ENCODE data around the gene LRRC32.
"Not testable (repeated sequence)": the region's sequence is repeated elsewhere in the genome, so short reads cannot be mapped to it uniquely, and the experiment has no call there.

Gene LRRC32

DNA sequence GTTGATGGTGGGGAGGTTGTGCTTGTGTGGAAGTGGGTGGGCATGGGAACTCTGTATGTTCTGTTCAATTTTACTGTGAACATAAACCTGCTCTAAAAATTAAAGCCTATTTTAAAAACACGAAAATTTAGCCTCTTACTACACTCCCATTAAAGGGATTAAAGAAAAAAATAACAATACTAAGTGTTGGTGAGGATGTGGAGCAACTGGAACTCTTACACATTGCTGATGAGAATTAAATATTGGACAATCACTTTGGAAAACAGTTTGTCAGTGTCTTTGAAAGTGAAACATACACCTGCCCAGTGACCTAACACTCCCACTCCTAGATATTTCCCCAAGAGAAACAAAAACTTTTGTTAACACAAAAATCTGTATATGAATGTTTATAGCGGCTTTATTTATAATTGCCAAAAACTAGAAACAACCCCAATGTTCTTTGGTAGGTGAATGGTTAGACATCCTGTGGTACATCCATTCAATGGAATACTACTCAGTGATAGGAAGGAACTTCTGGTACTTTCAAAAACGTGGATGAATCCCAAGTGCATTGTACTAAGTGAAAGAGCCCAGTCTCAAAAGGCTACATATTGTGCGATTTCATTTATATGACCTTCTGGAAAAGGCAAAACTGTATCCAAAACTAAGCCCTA lies 23.5 kb downstream of the LRRC32 start:
- no peak for DNase-seq

DNA sequence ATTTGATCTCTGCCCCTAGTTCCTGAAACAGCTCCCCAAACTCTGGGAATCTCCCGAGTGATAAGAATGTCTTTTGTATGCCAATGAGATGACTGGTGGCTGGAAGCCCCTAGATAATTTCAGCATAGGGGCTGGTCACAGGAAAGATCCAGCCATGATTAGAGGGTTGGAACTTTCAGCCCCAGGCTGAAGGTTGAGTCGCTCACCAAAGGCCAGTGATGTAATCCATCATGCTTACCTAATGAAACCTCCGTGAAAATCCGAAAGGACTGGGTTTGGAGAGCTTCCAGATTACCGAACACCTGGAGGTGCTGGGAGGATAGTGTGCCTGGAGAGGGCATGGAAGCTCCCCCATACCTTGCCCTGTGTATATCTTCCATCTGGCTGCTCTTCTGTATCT lies 26.0 kb downstream of the LRRC32 start:
- no peak for DNase-seq

DNA sequence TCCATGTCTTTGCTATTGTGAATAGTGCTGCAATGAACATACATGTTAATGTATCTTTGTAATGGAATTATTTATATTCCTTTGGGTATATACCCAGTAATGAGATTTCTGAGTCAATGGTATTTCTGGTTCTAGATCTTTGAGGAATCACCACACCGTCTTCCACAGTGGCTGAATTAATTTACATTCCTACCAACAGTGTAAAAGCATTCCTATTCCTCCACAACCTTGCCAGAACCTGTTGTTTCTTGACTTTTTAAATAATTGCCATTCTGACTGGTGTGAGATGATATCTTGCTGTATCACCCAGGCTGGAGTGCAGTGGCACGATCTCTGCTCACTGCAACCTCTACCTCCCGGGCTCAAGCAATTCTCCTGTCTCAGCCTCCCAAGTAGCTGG lies 26.8 kb downstream of the LRRC32 start:
- DNase-seq = not testable (repeated sequence)

DNA sequence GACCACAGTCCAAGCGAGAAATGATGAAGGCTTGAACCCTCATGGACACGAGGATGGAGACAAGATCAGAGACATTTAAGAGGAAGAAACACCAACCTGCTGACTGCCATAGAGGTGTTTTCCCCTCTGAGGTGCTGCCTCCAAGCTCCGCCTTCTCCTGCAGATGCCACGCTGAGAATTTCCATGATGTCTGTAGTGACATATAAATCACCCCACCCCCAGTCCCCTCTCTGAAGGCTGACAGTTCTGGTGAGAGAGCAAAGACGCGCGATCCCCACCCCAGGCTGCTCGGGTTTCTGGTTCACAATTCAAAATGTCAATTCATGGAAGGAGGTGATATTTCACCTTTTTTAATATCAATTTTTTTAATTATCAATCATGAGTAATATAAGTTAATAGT lies 28.2 kb downstream of the LRRC32 start:
- peak; percentile 13 for DNase-seq

DNA sequence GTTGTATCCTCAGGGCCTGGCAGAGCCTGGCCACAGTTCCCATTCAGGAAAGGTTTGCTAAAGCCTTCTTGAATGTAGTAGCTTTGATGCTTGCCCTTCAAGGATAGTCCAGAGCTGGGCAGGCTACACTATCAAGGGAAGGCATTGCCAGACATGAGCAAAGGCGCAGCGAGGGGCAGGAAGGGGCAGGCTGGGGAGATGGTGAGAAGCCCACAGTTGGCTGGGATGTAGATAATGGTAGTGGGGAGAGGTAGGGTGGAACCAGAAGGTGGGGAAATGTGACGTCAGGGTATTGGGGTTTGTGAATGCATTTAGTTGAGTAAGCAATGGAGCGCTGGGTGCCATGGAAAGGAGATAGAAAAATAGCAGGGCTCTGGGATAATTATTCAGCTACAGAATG lies 28.6 kb downstream of the LRRC32 start:
- DNase-seq = no peak

DNA sequence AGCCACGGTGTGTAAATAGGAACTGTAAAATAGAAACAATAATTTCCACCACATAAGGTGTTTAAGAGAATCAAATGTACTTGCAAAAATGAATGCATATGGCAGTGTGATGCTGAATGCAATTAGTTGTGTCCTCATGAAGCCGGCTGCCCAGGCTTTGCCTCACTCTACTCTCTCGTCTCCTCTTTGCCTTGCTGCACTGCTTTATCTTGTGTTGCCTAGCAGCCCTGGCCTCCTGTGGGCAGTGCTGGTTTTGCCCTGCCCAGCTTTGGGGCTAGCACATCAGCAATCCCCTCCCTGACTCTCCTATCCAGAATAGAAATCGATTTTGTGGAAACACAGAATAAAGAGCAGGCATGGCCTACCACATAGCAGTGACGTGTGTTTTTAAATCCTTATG lies 30.0 kb downstream of the LRRC32 start:
- DNase-seq = no peak

DNA sequence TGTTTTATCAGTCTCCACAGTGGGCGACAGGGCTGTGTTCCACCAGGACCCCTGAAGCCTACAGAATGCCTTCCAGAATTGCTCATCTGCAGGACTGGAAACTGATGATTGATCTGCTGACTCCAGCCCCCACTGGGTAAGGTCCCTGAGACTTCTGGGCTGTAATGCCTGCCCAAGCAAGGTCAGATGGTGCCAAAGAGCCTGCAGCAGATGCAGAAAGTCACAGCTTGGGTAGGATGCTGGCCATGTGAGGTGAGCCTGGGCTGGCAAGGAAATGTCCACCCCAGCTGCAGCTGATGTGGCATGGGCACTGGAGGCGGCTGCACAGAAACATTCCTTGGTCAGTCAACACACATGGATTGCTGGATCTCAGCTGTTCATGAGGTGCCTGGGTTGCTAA lies 30.9 kb downstream of the LRRC32 start:
- no peak for DNase-seq

DNA sequence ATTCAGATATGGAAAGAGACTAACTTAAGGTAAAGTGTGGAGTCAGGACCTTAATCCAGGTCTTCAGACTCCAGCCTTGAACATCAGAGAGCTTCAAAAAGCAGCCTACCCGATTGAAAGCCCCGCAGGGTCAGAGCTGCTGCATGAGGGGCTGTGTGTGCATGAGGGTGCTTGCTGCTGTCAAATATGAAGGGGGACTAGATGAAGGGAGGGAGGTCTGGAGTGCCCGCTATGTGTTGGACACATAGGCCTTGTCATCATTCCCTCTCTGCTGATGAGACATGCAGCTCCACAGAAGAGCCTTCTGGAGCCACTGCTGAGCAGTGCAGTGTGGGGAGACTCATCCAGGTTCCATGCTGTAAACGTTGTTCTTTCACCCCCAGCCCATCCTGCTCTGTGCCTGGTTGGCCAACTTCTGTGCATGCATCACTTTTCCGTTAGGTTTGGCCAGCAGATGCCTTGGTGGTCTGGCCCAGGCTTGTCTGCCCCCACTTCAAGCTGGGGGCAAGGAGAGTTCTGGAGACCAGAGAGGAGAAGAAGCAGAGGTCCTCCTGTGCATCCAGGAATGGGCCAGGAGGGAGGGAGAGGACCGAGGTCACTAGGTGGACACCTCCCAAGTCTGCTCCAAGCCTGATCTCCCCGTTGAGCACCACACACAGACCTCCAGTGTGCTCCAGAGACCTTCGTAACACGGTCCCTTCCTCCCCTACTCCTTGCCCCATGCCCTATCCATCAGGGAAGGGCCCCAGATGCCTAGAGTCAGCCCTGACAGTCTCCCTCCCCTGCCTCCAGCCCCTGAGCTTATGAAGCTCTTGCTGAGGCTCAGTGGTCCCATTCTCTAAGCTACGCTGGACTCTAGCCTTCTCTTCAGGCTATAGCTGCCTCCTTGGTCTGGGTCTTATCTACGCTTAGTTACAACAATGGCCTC lies 32.0 kb downstream of the LRRC32 start:
- no peak for DNase-seq

DNA sequence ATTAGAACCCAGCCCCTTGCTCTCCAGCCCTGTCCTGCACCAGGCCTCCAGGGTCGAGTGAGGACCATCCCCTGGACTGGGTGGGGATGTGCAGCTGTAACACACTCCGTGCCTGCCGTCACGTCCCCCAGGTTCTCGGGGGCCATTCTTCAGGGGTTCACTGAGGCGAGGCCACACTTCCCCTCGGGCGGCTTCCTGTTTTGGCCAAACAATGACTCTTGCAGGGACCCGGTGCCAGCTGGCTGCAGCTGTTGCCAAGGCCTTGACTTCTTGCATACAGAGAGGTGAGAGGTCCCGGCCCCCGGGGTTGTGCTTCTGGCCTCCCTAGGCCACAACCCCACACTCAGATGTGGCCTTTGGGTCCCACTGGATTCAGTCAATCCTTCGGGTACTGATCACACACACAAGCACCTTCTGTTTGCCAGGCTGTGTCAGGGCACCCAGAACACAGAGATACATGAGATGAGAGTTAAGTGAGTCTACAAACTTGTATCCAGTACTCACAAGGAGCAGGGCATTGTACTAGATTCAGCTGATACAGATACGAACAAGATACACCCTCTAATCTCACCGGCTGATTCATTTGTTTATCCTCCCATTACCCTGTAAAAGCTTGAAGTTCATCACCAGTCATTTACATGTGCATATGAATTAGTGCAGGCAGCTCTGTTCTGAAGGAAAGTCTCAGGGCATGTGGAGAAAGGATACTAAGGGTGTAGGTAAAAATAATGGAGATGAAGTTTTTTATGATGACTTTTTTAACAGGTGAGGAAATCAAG lies 32.9 kb downstream of the LRRC32 start:
- DNase-seq = no peak

DNA sequence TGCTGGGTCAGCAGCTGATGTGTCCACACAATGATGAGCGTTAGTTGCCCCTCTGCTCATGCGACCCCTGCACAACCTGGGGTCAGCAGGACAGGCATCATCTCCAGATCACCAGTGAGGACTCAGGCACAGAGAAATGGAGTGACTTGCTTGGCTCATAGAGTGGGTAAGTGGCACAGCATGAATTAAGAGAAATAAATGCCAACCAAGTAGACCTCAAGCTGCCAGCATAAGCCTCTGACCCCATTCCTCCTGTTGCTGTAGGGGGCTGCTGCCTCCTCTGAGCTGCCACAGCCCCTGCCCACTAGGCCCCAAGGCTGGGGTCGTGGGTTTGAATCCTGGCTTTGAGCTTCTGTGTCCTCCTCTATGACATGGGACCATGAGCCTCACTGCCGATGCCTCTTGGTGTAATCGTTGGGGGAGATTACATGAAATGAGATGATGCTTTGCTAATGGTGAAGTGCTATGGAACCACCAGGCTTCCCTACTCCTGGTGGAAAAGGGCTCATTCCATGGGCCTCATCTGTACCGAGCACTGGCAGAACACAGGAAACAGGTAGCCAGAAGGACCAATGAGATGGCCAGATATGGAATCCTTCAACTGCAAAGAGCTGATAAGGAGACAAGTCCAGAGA lies 33.6 kb downstream of the LRRC32 start:
- DNase-seq = no peak

DNA sequence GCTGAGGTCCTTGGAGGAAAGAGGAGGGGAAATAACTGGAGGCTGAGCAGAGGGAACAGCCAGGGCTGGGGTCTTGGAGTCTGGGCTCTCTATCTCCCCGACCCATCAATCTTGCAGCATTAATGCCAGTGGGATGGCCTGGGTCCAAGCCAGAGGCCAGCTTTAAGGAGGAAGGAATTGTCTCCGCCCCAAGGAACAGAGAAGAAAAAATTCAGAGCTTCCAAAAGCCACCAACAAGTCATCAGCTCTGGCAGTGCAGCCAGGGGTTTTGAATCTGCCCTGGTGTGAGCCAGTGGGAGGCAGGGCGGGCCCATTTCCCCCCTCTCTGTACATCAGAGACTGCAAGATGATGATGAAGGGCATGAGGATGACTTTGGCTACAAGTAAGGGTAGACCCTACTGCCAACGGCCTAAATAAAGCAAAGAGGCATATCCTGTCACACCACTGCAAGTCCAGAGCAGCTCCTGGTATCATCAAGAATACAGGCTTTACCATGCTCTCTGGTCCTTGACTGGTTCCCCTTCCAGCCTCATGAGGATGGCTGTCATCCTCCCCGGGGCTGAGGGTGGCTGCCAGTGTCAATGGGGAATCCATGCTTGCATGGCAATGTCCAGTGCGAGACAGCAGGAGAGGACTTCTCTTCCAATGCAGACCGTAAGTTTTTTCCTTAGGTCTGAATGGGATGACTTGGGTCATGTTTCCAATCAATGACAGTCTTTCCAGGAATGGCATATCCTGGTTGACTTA lies 34.4 kb downstream of the LRRC32 start:
- no peak for DNase-seq

DNA sequence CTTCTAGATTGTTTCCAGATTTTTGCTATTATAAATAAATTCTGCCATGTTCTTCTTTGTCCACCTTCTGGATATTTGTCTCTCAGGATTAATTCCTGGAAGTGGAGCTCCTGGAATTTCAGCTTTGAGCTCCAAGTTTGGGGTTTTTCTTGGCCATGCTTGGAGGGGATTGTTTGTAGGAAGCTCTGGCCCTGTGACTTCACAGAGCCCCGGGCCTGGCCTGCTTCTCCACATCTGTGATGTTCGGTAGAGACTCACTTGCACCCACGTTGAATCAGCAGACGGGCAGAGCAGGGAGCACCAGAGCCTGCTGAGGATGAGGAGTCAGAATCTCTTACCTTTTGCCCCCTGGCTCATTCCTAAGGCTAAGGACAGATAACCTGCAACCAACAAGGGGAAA lies 35.7 kb downstream of the LRRC32 start:
- no peak for DNase-seq

DNA sequence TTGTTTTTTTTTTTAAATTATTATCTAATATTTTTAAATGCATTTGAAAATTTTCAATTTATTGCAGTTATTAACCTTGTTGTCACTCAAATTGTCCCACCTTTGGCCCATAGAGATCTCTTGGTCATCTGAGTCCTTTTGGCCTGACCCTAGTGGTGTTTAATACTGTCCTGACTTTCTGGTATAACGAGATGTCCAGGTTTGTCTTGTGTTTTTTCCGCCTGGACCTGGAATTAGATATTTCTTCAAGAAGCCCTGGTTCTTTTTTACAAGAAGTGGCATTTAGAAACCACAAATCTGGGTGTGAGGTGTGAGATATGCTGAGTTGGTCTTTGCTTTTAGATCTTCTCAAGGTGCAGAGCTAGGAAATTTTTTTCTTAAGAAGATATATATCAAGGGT lies 38.1 kb downstream of the LRRC32 start:
- no peak for DNase-seq

DNA sequence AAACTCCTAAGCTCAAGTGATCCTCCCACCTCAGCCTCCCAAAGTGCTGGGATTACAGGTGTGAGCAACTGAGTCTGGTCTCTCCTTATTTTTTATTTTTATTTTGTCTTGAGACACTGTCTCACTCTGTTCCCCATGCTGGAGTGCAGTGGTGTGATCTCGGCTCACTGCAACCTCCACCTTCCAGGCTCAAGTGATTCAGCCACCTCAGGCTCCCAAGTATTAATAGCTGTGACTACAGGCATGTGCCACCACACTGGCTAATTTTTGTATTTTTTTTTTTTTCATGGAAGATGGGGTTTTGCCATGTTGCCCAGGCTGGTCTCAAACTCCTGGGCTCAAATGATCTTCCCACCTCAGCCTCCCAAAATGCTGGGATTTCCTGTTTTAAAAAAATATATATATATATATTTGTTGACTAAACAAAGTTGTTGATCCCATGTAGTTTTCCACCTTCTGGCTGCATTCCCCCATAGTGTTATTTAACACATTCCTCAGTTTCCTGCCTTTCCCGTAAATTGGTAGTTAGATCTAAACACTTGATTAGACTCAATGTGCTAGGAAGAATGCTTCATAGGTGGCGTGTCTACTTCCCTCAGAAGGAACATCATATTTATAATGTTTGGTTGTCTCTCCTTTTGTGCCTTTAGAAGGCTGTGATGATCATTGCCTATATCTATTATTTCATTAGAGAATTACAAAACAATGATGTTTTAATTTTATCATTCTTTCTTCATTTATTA lies 38.8 kb downstream of the LRRC32 start:
- DNase-seq = no peak

DNA sequence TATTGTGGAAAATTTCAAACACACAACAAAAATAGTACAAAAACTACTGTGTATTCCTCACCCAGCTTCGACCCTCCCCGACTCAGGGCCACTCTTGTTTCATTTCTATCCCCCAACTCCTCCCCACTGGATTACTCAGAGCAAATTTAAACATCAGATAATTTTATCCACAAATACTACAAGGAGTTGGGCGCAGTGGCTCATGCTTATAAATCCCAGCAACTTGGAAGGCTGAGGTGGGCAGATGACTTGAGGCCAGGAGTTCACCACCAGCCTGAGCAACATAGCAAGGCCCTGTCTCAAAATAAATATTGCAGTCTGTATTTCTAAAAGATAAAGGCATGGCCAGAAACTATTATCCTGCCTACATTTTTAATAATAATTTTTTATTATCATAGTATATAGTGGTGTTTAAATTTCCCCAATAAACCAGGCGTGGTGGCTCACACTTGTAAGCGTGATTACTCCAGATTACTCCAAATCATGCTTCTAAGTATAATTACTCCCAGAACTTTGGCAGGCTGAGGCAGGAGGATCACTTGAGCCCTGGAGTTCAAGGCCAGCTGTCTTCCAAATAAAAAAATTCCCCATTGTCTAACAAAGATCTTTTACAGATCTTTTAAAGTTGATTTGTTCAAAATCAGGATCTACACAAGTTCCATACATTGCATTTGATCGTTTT lies 39.8 kb downstream of the LRRC32 start:
- DNase-seq = no peak

DNA sequence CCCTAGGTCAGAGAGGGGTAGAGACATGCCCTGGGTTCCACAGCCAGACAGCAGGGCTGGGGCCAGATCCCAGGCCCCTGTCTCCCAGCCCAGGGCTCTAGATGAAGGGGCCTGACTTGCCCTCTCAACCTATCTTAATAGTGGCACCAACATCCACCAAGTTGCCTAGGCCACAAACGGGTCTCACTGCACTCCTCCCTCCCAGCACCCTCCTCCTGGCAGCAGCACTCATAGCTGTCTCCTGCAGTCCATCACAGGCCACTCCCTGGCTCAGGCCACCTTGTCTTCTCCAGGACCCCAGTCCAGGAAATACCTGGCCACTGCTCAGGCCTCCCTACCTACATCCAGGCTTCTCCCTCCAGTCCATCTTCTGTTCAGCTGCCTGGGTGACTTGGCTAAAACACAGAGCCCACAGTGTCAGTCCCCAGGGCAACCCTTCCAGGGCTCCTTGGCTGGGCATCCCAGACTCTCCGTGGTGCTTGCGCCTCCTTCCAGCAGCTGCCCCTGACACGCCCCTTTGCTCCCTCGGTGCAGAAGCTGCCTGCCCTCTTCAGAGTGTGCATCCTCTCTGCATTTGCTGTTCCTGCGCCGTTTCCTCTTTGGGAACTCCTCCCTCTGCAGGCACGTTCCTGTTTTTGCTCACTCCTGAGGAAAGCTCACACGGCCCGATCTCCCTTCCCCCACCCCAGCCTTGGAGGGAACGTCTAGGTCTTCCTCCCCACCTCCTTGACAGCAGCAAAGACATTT lies 40.5 kb downstream of the LRRC32 start:
- no peak for DNase-seq

DNA sequence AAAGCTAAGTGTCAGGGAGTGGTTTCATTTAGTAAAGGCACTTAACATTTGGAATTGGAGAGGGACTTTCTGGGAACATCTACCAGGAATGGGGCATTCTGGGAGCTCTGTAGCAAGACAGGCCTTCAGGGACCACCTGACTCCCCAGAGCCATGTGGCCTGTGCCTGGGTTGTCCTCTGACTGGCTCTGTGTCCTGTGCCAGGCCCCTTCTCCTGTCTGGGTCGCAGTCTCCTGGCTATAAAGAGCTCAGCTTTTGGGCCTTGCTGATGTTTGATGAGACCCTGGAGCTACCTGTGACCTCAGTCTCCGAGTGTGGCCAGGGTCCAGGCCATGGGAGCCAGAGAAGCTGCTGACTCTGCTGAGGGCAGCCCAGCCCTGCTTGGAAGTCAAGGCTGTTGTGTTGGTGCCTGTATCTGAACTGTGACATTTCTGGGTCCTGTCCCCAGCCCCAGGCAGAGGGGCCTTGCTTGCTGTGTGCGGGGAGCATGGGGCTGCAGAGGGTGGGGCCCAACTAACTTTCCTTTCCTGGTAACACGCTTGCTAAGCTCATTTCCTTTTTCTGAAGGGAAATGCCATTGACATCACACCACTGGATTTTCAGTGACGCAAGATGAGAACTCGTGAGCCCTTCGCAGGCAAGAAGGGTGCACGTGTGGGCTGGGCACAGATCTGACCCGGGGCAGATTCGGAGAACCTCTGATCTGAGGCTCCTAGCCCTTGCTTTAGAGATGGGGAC lies 41.3 kb downstream of the LRRC32 start:
- peak; percentile 4 for DNase-seq

DNA sequence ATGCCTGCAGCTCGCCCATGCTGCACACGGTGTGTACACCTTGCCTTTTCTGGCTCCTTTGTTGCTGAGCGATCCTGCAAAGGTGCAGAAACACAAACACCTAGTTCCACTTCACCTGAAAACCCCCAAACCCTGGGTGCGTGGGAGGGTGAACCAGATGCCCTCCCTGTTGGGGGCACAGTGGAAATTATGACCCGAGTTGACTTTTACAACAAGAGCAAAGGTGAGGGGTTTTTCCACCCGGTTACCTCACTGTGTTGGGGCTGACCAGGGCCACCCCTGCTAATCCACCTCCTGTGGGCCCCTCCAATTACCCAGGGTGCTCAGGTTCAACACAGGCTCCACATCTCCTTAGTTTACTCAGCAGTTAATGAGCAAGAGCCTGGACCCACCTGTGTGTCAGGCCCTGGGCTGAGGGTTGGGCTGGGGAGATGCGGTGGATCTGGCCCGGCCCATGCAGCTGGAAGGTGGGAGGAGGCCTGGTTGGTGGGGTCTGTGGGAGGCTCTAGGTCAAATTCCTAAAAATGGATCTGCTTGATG lies 42.1 kb downstream of the LRRC32 start:
- peak; percentile 31 for DNase-seq

DNA sequence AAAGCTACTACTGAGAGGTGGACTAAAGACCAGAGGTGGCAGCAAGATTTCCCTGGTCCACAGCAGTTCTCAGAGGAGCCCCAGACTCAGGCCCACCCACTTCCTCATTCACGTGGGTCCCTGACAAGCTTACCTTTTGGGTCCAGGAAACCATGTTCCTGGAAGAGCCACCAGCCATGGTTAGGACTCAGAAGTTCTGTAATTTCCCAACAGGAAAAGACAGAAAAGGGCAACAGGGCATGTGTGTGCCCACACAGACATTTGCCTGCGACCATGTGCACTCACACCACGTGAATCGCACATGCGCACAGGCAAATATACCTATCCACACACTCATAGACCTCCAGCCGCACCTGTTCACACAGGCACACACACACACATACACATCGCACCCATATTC lies 42.9 kb downstream of the LRRC32 start:
- no peak for DNase-seq
